Activated CD4-positive, alpha-beta T cell treated with anti-CD3 and anti-CD28 coated beads, Interleukin-2, amount 10 ng/mL, durations not matched to agents 24 days and 14 days (primary cell): ENCODE data around the gene FKBP5. TPM values are rescaled to one million over a fixed set of nuclear protein-coding genes. Genes with fewer than 3 reads are reported as not detected.
"Not testable (repeated sequence)": the region's sequence is repeated elsewhere in the genome, so short reads cannot be mapped to it uniquely, and the experiment has no call there.

Experiments
- DNase-seq: peaks from one replicate; pipeline ENCODE4 v3.0.0; 2022
- H3K27ac Mint-ChIP-seq: one replicate; pipeline ENCODE4 v1.8.0; 2022; ENCODE audit warnings: mild to moderate bottlenecking, mixed read lengths
- H3K27me3 Mint-ChIP-seq: one replicate; pipeline ENCODE4 v1.8.0; 2022; ENCODE audit warnings: mixed read lengths
- H3K36me3 Mint-ChIP-seq: one replicate; pipeline ENCODE4 v1.8.0; 2022; ENCODE audit warnings: low read depth, mild to moderate bottlenecking, mixed read lengths
- H3K4me1 Mint-ChIP-seq: one replicate; pipeline ENCODE4 v1.8.0; 2021; ENCODE audit warnings: mixed read lengths
- H3K4me3 Mint-ChIP-seq: one replicate; pipeline ENCODE4 v1.8.0; 2022; ENCODE audit warnings: mild to moderate bottlenecking, moderate library complexity, mixed read lengths
- H3K9me3 Mint-ChIP-seq: one replicate; pipeline ENCODE4 v1.8.0; 2021; ENCODE audit warnings: mixed read lengths
- intact Hi-C: fragments of 100-400 bp; cut with micrococcal nuclease; formaldehyde crosslinking; loops from one replicate; pipeline ENCODE4 v1.15.1; 2023
- total RNA-seq: library from RNA; stranded (reverse); gene quantifications from 2 replicates; pipeline ENCODE4 v1.2.3, GENCODE V29; 2022

The FKBP5 gene
- total RNA-seq, 1 donor from 2014 or later, result 85.1 TPM

- no peak for DNase-seq
- intact Hi-C loops, result no loop called here
- no peak overlapping the region for H3K27ac Mint-ChIP-seq
- no peaks in the 10 kb centered on the region for H3K36me3 Mint-ChIP-seq
- H3K27me3 Mint-ChIP-seq, result no peaks in the 10 kb centered on the region
- H3K4me3 Mint-ChIP-seq, result no peak overlapping the region
- H3K4me1 Mint-ChIP-seq, result peaks cover 8% of the 10 kb centered on the region
- H3K9me3 Mint-ChIP-seq, result peaks cover 4% of the 10 kb centered on the region
Measured at GRCh38 chr6:35694462-35694861, 5.7 kb upstream of the FKBP5 start.

GRCh38 chr6:35691027-35691824, 2.5 kb upstream of the FKBP5 start:
- H3K4me1 Mint-ChIP-seq, result peaks cover 18% of the 10 kb centered on the region
- no peak overlapping the region for H3K4me3 Mint-ChIP-seq
- H3K9me3 Mint-ChIP-seq, result peaks cover 4% of the 10 kb centered on the region
- H3K27ac Mint-ChIP-seq, result no peak overlapping the region
- no peak for DNase-seq
- no peaks in the 10 kb centered on the region for H3K36me3 Mint-ChIP-seq
- intact Hi-C loops, result no loop called here
- no peaks in the 10 kb centered on the region for H3K27me3 Mint-ChIP-seq

- Mint-ChIP-seq H3K4me1 (peaks cover 18% of the 10 kb centered on the region), H3K27me3 (no peaks in the 10 kb centered on the region), H3K9me3 (peaks cover 4% of the 10 kb centered on the region), H3K36me3 (no peaks in the 10 kb centered on the region), H3K27ac (no peak overlapping the region), H3K4me3 (no peak overlapping the region)
- no peak for DNase-seq
- intact Hi-C loops, result no loop called here
Measured at GRCh38 chr6:35690484-35690883, 1.8 kb upstream of the FKBP5 start.

GRCh38 chr6:35690006-35690405, 1.3 kb upstream of the FKBP5 start:
- intact Hi-C loops, H3K27ac Mint-ChIP-seq, H3K27me3 Mint-ChIP-seq, H3K4me3 Mint-ChIP-seq, H3K9me3 Mint-ChIP-seq, H3K36me3 Mint-ChIP-seq, DNase-seq: not testable (repeated sequence)
- peaks cover 18% of the 10 kb centered on the region for H3K4me1 Mint-ChIP-seq

- peaks cover 2% of the 10 kb centered on the region for H3K36me3 Mint-ChIP-seq
- H3K9me3 Mint-ChIP-seq, result no peaks in the 10 kb centered on the region
Measured at GRCh38 chr6:35687658-35688604, 784 bp downstream of the FKBP5 start.

GRCh38 chr6:35686873-35687555, 1.7 kb downstream of the FKBP5 start:
- H3K4me1 Mint-ChIP-seq, result peaks cover 24% of the 10 kb centered on the region
- intact Hi-C loops, result loop anchor here (1.0 to 5.0 kb wide), 4 partner anchors 18 to 104 kb away; no protein-coding TSS in a partner anchor
- H3K27me3 Mint-ChIP-seq, result no peaks in the 10 kb centered on the region
- H3K27ac Mint-ChIP-seq, result peak overlapping the region; percentile 92
- H3K9me3 Mint-ChIP-seq, result no peaks in the 10 kb centered on the region
- H3K36me3 Mint-ChIP-seq, result peaks cover 7% of the 10 kb centered on the region
- no peak for DNase-seq
- H3K4me3 Mint-ChIP-seq, result peak overlapping the region; percentile 93

More at GRCh38 chr6:35687658-35688604, 784 bp downstream of the FKBP5 start:
- peaks cover 17% of the 10 kb centered on the region for H3K4me1 Mint-ChIP-seq
- no peaks in the 10 kb centered on the region for H3K27me3 Mint-ChIP-seq
- intact Hi-C loops, result loop anchor here (1.0 to 5.0 kb wide), 7 partner anchors 19 to 105 kb away; no protein-coding TSS in a partner anchor
- H3K27ac Mint-ChIP-seq, result peak overlapping the region; percentile 92
- H3K4me3 Mint-ChIP-seq, result peak overlapping the region; percentile 93
- peak; percentile 89 for DNase-seq

- peaks cover 9% of the 10 kb centered on the region for H3K36me3 Mint-ChIP-seq
- intact Hi-C loops, result loop anchor here (2.0 to 5.0 kb wide), 3 partner anchors 18 to 104 kb away; no protein-coding TSS in a partner anchor
- no peaks in the 10 kb centered on the region for H3K27me3 Mint-ChIP-seq
- no peak overlapping the region for H3K27ac Mint-ChIP-seq
- no peak for DNase-seq
- peaks cover 28% of the 10 kb centered on the region for H3K4me1 Mint-ChIP-seq
- H3K4me3 Mint-ChIP-seq, result peak overlapping the region; percentile 93
- H3K9me3 Mint-ChIP-seq, result no peaks in the 10 kb centered on the region
Measured at GRCh38 chr6:35686436-35686835, 2.3 kb downstream of the FKBP5 start.

GRCh38 chr6:35683267-35683666, 5.4 kb downstream of the FKBP5 start:
- Mint-ChIP-seq H3K4me3 (no peak overlapping the region), H3K4me1 (peaks cover 37% of the 10 kb centered on the region), H3K27me3 (no peaks in the 10 kb centered on the region), H3K36me3 (peaks cover 24% of the 10 kb centered on the region), H3K27ac (no peak overlapping the region), H3K9me3 (no peaks in the 10 kb centered on the region)
- intact Hi-C loops, result no loop called here
- peak; percentile 52 for DNase-seq

- peaks cover 41% of the 10 kb centered on the region for H3K4me1 Mint-ChIP-seq
- intact Hi-C loops, result loop anchor here (1.0 to 2.0 kb wide), 4 partner anchors 12 to 98 kb away; no protein-coding TSS in a partner anchor
Measured at GRCh38 chr6:35681298-35681697, 7.4 kb downstream of the FKBP5 start.

GRCh38 chr6:35679399-35679798, 9.3 kb downstream of the FKBP5 start:
- no peaks in the 10 kb centered on the region for H3K27me3 Mint-ChIP-seq
- intact Hi-C loops, result no loop called here
- H3K4me1 Mint-ChIP-seq, result peaks cover 57% of the 10 kb centered on the region
- H3K27ac Mint-ChIP-seq, result no peak overlapping the region
- H3K9me3 Mint-ChIP-seq, result no peaks in the 10 kb centered on the region
- no peak for DNase-seq
- H3K4me3 Mint-ChIP-seq, result no peak overlapping the region
- H3K36me3 Mint-ChIP-seq, result peaks cover 32% of the 10 kb centered on the region

More at GRCh38 chr6:35681298-35681697, 7.4 kb downstream of the FKBP5 start:
- peaks cover 31% of the 10 kb centered on the region for H3K36me3 Mint-ChIP-seq
- H3K4me3 Mint-ChIP-seq, result no peak overlapping the region
- H3K9me3 Mint-ChIP-seq, result no peaks in the 10 kb centered on the region
- peak; percentile 57 for DNase-seq
- no peaks in the 10 kb centered on the region for H3K27me3 Mint-ChIP-seq
- peak overlapping the region; percentile 10 for H3K27ac Mint-ChIP-seq

- Mint-ChIP-seq H3K27ac (no peak overlapping the region), H3K4me1 (peaks cover 63% of the 10 kb centered on the region), H3K27me3 (no peaks in the 10 kb centered on the region), H3K9me3 (no peaks in the 10 kb centered on the region), H3K4me3 (no peak overlapping the region), H3K36me3 (peaks cover 34% of the 10 kb centered on the region)
- intact Hi-C loops, result no loop called here
- peak; percentile 49 for DNase-seq
Measured at GRCh38 chr6:35678814-35679213, 9.9 kb downstream of the FKBP5 start.

- Mint-ChIP-seq H3K4me1 (peaks cover 65% of the 10 kb centered on the region), H3K9me3 (no peaks in the 10 kb centered on the region), H3K27ac (peak overlapping the region; percentile 43), H3K4me3 (peak overlapping the region; percentile 1), H3K27me3 (no peaks in the 10 kb centered on the region), H3K36me3 (peaks cover 34% of the 10 kb centered on the region)
- peak; percentile 44 for DNase-seq
- intact Hi-C loops, result no loop called here
Measured at GRCh38 chr6:35678021-35678654, 10.6 kb downstream of the FKBP5 start.

- Mint-ChIP-seq H3K4me1 (peaks cover 65% of the 10 kb centered on the region), H3K4me3 (no peak overlapping the region), H3K27ac (peak overlapping the region; percentile 43), H3K9me3 (no peaks in the 10 kb centered on the region), H3K36me3 (peaks cover 34% of the 10 kb centered on the region), H3K27me3 (no peaks in the 10 kb centered on the region)
- intact Hi-C loops, result no loop called here
- peak; percentile 50 for DNase-seq
Measured at GRCh38 chr6:35677456-35677855, 11.3 kb downstream of the FKBP5 start.
